HG03280 (cell line): ENCODE measurements around the gene RFX4.

Source experiments
- ATAC-seq: cut with Tn5 transposase; IDR thresholded peaks from one replicate; pipeline ENCODE4 v1.9.1; 2021; ENCODE audit warnings: mild to moderate bottlenecking, moderate library complexity; ENCODE audit not compliant: unreplicated experiment

RFX4 gene

GRCh38 chr12:106582641-106583230, at the start of gene RFX4:
Gene RFX4, plus strand, starts transcription at chr12:106583004. Its CDS starts 317 bp downstream, at chr12:106583321.
- no peak for ATAC-seq

GRCh38 chr12:106541201-106541600, 41.6 kb upstream of the RFX4 start:
- ATAC-seq, result no peak

DNA sequence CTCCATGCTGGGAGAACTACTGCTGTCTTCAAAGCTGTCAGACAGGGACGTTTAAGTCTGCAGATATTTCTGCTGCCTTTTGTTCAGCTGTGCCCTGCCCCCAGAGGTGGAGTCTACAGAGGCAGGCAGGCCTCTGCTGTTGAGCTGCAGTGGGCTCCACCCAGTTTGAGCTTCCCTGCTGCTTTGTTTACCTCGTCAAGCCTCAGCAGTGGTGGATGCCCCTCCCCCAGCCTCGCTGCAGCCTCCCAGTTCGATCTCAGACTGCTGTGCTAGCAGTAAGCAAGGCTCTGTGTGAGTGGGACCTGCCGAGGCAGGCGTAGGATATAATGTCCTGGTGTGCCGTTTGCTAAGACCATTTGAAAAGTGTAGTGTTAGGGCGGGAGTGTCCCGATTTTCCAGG, 31.4 kb upstream of the RFX4 start:
- ATAC-seq, result no peak

DNA sequence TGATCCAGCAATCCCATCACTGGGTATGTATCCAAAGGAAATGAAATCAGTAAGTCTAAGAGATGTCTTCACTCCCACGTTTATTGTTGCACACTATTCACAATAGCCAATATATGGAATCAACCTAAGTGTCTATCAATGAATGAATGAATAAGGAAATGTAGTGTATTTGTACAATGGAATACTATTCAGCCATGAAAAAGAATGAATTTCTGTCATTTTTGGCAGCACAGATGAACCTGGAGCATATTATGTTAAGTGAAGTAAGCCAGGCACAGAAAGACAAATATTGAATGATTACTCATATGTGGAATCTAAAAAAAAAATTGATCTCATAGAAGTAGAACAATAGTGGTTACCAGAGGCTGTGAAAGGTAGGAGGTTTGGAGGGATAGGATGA, 30.6 kb upstream of the RFX4 start:
- ATAC-seq, result no peak

DNA sequence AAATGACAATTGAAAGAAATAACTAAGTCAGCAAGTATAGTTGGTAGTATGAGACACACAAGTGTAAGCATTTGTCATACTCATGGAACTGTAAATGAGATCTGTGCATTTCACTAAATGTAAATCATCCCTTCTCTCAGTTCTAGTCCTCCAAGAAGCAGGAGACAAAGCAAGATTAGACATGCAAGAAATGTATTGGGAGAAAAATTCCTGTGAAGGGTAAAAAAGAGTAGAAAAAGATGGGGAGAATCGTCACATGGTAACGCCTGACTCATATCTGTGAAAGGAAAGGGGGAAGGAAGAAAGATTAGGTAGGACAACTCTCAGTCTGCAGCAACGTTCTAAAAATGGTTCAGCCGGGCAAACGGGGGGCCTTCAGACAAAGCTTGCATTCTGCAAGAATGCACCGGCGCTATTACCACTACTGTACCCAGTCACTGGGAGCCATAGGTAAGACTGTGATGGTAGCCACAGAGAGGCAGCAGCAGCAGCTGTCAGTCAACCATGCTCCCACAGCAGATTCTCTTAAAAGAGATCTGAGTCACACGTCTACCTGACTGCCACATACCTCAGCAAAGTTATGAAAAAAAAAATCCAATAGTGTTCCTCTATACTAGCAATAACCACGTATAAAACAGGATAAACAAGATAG, 18.0 kb upstream of the RFX4 start:
- ATAC-seq, result no peak

- ATAC-seq, result no peak
Measured at GRCh38 chr12:106566771-106567170, 16.0 kb upstream of the RFX4 start.

GRCh38 chr12:106573239-106573638, 9.6 kb upstream of the RFX4 start:
- ATAC-seq, result no peak

DNA sequence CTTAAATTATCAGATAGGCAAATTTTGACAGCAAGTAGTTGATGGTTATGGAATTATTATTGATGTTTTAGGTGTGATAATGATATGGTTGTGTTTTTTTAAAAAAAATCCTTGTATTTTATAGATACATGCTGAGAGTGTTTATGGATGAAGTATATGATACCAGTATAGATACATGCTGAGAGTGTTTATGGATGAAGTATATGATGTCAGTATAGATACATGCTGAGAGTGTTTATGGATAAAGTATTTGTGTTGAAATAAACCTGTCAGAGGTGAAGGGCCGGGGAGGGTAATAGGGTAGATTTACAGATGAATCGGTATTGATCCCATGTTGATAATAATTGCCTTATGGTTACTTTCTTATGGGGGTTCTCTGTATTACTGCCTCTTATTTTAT, 6.0 kb upstream of the RFX4 start:
- no peak for ATAC-seq

DNA sequence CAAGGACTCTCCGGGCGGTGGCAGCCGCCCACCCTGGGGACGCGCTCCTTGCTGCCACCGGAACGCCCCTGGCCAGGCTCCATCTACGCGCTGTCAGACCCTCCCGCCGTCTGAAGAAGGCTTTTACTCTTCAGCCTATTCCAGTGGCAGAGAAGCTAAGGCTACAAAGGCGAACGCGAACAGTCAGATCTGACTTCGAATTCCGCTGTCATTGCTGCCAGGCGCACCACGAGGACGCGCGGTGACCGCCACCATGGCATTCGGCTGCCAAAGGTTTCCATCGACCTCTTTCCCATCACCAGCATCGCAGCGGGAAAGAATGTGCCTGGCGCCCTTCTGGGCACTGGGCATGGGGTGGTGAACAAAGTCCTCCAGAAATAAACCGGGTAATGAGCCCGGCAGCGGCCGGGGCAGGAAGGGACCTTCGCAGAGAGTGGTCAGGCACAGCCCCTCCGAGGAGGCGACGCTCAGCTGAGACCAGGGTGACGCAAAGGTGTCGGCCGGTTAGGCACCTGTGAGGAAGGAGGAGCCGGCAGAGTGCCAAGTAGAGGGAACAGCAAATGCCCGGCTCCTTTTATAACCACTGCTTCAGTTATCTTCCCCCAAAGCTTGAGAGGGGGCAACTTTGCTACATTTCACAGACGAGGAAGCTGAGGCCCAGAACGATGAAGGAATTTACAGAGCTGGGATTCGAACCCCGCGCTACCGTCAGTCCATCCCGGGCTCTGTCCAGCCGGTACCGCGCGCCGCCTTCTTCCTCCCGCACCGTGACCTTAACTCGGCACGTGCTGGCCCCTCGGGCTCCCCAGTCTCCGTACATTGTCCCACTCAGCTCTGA, 1.9 kb upstream of the RFX4 start:
- ATAC-seq, result no peak

DNA sequence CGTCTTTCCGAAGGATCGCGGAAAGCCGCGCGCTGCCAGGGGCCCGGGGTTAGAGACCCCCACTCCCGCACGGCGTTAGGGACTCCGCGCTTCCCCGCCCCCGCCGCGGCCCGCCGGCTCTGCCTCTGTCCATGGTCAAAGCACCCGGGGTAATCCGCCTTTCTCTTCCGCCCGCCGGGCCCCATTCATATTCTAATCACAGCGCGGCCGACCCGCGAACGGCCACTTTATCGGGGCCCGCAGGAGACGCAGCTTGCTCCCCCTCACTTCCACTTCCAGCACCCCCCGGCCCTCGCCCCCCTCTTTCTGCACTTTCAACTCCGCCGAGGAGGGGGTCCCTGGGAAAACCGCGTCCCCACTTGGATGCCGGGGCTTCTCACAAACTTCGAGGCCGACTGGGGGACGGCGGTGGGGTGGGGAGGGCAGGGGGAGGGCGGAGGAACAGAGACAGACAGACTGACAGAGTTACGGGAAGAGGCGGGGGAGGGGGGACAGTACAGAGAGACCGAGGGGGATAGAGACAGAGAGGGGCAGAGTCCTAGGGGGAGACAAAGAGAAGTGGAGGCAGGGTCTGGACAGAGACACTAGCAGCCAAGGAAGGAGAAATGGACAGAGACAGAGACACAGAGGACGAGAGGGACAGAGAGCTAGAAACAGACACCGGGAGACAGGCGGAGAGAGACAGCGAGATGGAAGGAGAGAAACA, 1.1 kb upstream of the RFX4 start:
- no peak for ATAC-seq

- no peak for ATAC-seq
Measured at GRCh38 chr12:106582249-106582591, 584 bp upstream of the RFX4 start.

GRCh38 chr12:106583242-106584103, 669 bp downstream of the RFX4 start:
- no peak for ATAC-seq

DNA sequence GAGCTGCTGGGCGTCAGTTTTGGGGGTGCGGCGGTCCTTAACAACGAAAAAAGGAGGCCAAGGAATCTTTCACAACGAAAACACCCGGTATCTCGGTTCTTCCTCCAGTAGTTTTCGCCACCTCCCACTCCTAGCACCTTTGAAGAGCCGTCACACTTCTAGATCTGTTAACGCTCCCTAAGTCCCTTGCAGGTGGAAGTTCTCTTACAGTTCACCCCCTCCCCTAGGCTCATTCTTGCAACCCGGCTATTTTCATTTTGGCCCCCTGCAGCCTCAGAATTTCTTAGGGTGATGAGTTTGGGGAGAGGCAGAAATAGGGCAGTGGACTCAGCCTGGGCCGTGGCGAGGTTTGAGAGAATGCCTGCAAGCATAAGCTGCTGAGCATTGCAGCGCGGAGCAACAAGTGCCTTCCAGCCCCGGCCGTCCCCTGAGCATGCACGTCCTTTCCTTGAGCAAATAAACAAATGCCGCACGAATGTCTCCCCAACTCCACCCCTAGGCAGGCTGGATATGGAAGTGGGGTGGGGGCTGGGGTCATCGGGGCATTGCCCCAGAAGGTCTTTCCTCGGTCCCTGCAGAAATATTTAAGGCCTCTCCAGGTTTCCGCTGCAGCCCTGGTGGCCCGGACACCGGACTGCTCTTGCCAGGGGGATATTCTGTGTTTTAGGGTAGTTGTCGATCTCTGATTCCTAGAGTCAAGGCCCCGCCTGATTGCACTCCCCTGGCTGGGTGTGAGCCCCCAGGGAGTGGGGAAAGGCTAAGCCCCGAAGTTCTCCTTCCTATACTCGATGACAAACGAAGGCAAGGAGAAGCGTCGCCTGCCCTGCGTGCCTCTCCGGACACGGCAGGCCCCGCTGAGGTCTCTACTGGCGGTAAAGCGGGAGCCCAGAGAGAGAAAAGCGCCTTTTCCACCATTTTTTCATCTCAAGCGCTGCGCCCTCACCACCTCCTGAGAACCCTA, 1.6 kb downstream of the RFX4 start:
- ATAC-seq, result no peak

GRCh38 chr12:106585105-106585520, 2.3 kb downstream of the RFX4 start:
- no peak for ATAC-seq

- ATAC-seq, result no peak
Measured at GRCh38 chr12:106585521-106586277, 2.9 kb downstream of the RFX4 start.

DNA sequence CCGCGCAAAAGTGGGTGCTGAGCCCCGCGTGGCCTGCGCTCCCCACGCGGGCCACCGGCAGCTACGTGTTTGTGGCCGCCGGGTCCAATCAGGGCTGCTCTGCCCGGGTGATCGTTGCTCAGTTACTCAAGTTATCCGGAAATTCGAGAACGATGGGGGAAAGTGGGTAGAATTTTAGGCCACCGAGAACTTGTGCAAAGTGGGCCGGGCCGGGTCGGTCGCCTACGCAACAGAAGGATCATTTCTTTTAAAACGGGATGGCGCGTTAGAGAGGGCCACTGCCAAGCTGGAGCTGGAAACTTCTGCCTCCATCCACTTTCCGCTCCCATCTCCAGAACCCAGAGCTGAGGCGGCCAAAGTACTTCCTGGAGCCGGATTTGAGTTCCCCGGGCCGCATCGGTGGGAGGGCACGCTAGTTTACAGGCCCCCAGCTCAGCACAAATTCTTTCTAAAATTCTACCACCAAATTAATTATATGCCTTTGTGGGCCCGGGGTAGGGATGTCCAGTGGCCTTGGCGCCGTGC, 3.5 kb downstream of the RFX4 start:
- no peak for ATAC-seq

GRCh38 chr12:106586803-106587684, 4.2 kb downstream of the RFX4 start:
- no peak for ATAC-seq
